SK-N-SH (cell line): ENCODE results near the gene BPIFB3. TPM values are rescaled to one million over a fixed set of nuclear protein-coding genes. Genes with fewer than 3 reads are reported as not detected.

Experiments used
- CTCF ChIA-PET: fragments of 300-600, 350-600 bp; formaldehyde crosslinking; extraction: SDS; loops from one replicate; lab custom pipeline; 2021; lab: Yijun Ruan, JAX
- POLR2A ChIA-PET: fragments of 350-600 bp; sonication (Branson Sonifier 250); formaldehyde crosslinking; extraction: SDS; loops from one replicate; lab custom pipeline; 2020; ENCODE audit warnings: antibody characterized with exemption, inconsistent platforms; lab: Yijun Ruan, JAX
- DNase-seq: peaks from one replicate; pipeline ENCODE4 v3.0.0; 2012
- H2AFZ ChIP-seq: fragments of 200-600 bp; sonication (generic); 2 replicates; pipeline ENCODE4 v1.8.1; 2016; ENCODE audit warnings: antibody characterized with exemption, mild to moderate bottlenecking, low read depth
- H3F3A ChIP-seq: fragments of 200-600 bp; sonication (generic); replicated peaks from 2 replicates; pipeline ENCODE3; 2016; ENCODE audit warnings: antibody characterized with exemption, mild to moderate bottlenecking; ENCODE audit not compliant: insufficient read depth
- H3K27ac ChIP-seq, 2 experiments: fragments of 200-500 bp in 1 of 2; fragments of 200-600 bp in 1 of 2; sonication (Bioruptor generic) in 1 of 2; sonication (generic), shearing (Covaris generic) in 1 of 2; 2 replicates each; pipeline versions ENCODE4 v1.5.1 to v1.6.1; 2014 to 2016; ENCODE audit warnings: low read depth in 2 of 2, inconsistent platforms in 1 of 2, low read length in 1 of 2, mild to moderate bottlenecking in 1 of 2, mixed read lengths in 1 of 2
- H3K27me3 ChIP-seq: fragments of 200-600 bp; sonication (generic), shearing (Covaris generic); 2 replicates; pipeline ENCODE4 v1.6.1; 2016; ENCODE audit warnings: mixed run types; ENCODE audit not compliant: insufficient read depth
- H3K36me3 ChIP-seq, 2 experiments: fragments of 200-500 bp in 1 of 2; fragments of 200-600 bp in 1 of 2; sonication (Bioruptor generic) in 1 of 2; sonication (generic) in 1 of 2; replicated peaks in 1 of 2; 2 replicates each; pipeline versions ENCODE3 to v1.5.1; 2014 to 2016; ENCODE audit warnings: low read length in 1 of 2, mild to moderate bottlenecking in 1 of 2; ENCODE audit not compliant: insufficient read depth in 2 of 2, control insufficient read depth in 1 of 2
- H3K4me1 ChIP-seq, 2 experiments: fragments of 200-500 bp in 1 of 2; fragments of 200-600 bp in 1 of 2; sonication (Bioruptor generic) in 1 of 2; sonication (generic), shearing (Covaris generic) in 1 of 2; 2 replicates each; pipeline versions ENCODE4 v1.5.1 to v1.6.1; 2014 to 2016; ENCODE audit warnings: low read depth in 1 of 2, low read length in 1 of 2, mixed run types in 1 of 2; ENCODE audit not compliant: insufficient read depth in 2 of 2, control insufficient read depth in 1 of 2
- H3K4me2 ChIP-seq: fragments of 200-600 bp; sonication (generic), shearing (Covaris generic); 2 replicates; pipeline ENCODE4 v1.6.1; 2017; ENCODE audit warnings: mixed run types
- H3K4me3 ChIP-seq, 2 experiments: fragments of 200-500 bp in 1 of 2; fragments of 200-600 bp in 1 of 2; sonication (Bioruptor generic) in 1 of 2; sonication (generic), shearing (Covaris generic) in 1 of 2; 2 replicates each; pipeline versions ENCODE4 v1.5.1 to v1.8.1; 2014 to 2016; ENCODE audit warnings: low read depth in 2 of 2, inconsistent platforms in 1 of 2, low read length in 1 of 2, mild to moderate bottlenecking in 1 of 2, mixed read lengths in 1 of 2, moderate library complexity in 1 of 2
- H3K79me2 ChIP-seq: fragments of 200-600 bp; sonication (generic); 2 replicates; pipeline ENCODE4 v1.8.1; 2017; ENCODE audit warnings: mild to moderate bottlenecking; ENCODE audit not compliant: insufficient read depth
- H3K9ac ChIP-seq: fragments of 200-600 bp; sonication (generic); 2 replicates; pipeline ENCODE4 v1.6.1; 2017; ENCODE audit warnings: mixed run types
- H3K9me2 ChIP-seq: fragments of 200-600 bp; sonication (generic); 2 replicates; pipeline ENCODE4 v1.6.1; 2017; ENCODE audit warnings: mixed run types
- H3K9me3 ChIP-seq: fragments of 200-600 bp; sonication (generic); 2 replicates; pipeline ENCODE4 v1.6.1; 2017; ENCODE audit warnings: mixed run types, mild to moderate bottlenecking, moderate library complexity
- H4K20me1 ChIP-seq: fragments of 200-600 bp; sonication (generic); 2 replicates; pipeline ENCODE4 v1.6.1; 2017; ENCODE audit warnings: mild to moderate bottlenecking, mixed run types; ENCODE audit not compliant: insufficient read depth
- CHD2 ChIP-seq: fragments of 150-350 bp; IDR thresholded peaks from 2 replicates; pipeline ENCODE4 v1.6.1; 2018; ENCODE audit warnings: low read length; ENCODE audit not compliant: partially characterized antibody
- ELF1 ChIP-seq: IDR thresholded peaks from 2 replicates; pipeline ENCODE4 v1.4.0; 2012
- FOSL2 ChIP-seq: IDR thresholded peaks from 2 replicates; pipeline ENCODE4 v1.4.0; 2012; ENCODE audit warnings: low read depth, mild to moderate bottlenecking, moderate library complexity, borderline replicate concordance
- FOXJ3 ChIP-seq: sonication (generic); formaldehyde crosslinking; IDR thresholded peaks from 2 replicates; pipeline ENCODE4 v1.5.1; 2020; ENCODE audit warnings: mild to moderate bottlenecking, missing genetic modification reagents
- GABPA ChIP-seq: IDR thresholded peaks from 2 replicates; pipeline ENCODE4 v1.4.0; 2012; ENCODE audit warnings: low read depth, mild to moderate bottlenecking
- GATA2 ChIP-seq: sonication (generic); formaldehyde crosslinking; IDR thresholded peaks from 2 replicates; pipeline ENCODE4 v1.5.0; 2020; ENCODE audit warnings: mild to moderate bottlenecking, missing genetic modification reagents
- IRF3 ChIP-seq: fragments of 150-350 bp; IDR thresholded peaks from 2 replicates; pipeline ENCODE4 v1.6.1; 2016; ENCODE audit warnings: mild to moderate bottlenecking, low read depth, low read length
- JUND ChIP-seq: IDR thresholded peaks from 2 replicates; pipeline ENCODE4 v1.4.0; 2012
- MEF2A ChIP-seq: IDR thresholded peaks from 2 replicates; pipeline ENCODE4 v1.4.0; 2012; ENCODE audit warnings: low read depth, borderline replicate concordance
- NRF1 ChIP-seq: IDR thresholded peaks from 2 replicates; pipeline ENCODE4 v1.6.1; 2012; ENCODE audit warnings: low read depth, mild to moderate bottlenecking, low read length
- RFX5 ChIP-seq: IDR thresholded peaks from 2 replicates; pipeline ENCODE4 v1.6.1; 2012; ENCODE audit warnings: mild to moderate bottlenecking, improper control_type of control experiment, low read length
- RXRA ChIP-seq: IDR thresholded peaks from 2 replicates; pipeline ENCODE4 v1.4.0; 2012; ENCODE audit warnings: low read depth, mild to moderate bottlenecking, borderline replicate concordance
- SMC3 ChIP-seq: IDR thresholded peaks from 2 replicates; pipeline ENCODE4 v1.6.1; 2012; ENCODE audit warnings: low read depth, low read length, improper control_type of control experiment
- TAF1 ChIP-seq: IDR thresholded peaks from 2 replicates; pipeline ENCODE4 v1.6.1; 2012; ENCODE audit warnings: low read depth, mild to moderate bottlenecking, low read length, moderate library complexity, borderline replicate concordance
- TCF12 ChIP-seq: IDR thresholded peaks from 2 replicates; pipeline ENCODE4 v1.4.0; 2012
- ZBTB33 ChIP-seq: IDR thresholded peaks from 2 replicates; pipeline ENCODE4 v1.4.0; 2012; ENCODE audit warnings: low read depth, borderline replicate concordance
- WGBS: methylation state at CpG from one replicate; pipeline ENCODE4 v1.1.6; 2017; ENCODE audit warnings: low lambda C conversion rate; 5-methylcytosine and 5-hydroxymethylcytosine counted together
- polyA plus RNA-seq, 3 experiments: library from polyadenylated mRNA; depleted of rRNA; stranded (reverse); fragments of >200 nt; gene quantifications; 2 replicates each; pipeline ENCODE4 v1.2.3, GENCODE V29; 2012

Gene BPIFB3
- polyA plus RNA-seq, 1 of the 3 experiments (the other 2 are of a cell fraction) = not detected

GRCh38 chr20:33034115-33034514 is 19.6 kb upstream of the BPIFB3 start:
- H3K4me3 ChIP-seq = no peak overlapping the region
- H4K20me1 ChIP-seq = no peaks in the 10 kb centered on the region
- no peaks in the 10 kb centered on the region for H3F3A ChIP-seq
- no peak overlapping the region for H3K4me2 ChIP-seq
- ChIA-PET POLR2A (no interaction called here), CTCF (no interaction called here)
- H3K27me3 ChIP-seq = peaks cover 6% of the 10 kb centered on the region; the same call in 1 of the 2 replicates
- no peak overlapping the region for H2AFZ ChIP-seq
- H3K79me2 ChIP-seq = no peaks in the 10 kb centered on the region
- H3K9ac ChIP-seq = no peak overlapping the region
- no peak for DNase-seq
- H3K36me3 ChIP-seq = no peaks in the 10 kb centered on the region
- 17% methylated on average over 5 of the region's 5 CpGs for WGBS
- H3K27ac ChIP-seq = no peak overlapping the region
- no peaks in the 10 kb centered on the region for H3K9me2 ChIP-seq
- H3K9me3 ChIP-seq = no peaks in the 10 kb centered on the region
- no peaks in the 10 kb centered on the region for H3K4me1 ChIP-seq
- TF ChIP-seq RXRA (no peak), ELF1 (no peak), CHD2 (no peak), TCF12 (no peak), ZBTB33 (no peak), NRF1 (no peak), RFX5 (no peak), TAF1 (no peak), GATA2 (CRISPR knock-in tag) (no peak)
- TF ChIP-seq, all 33 proteins: peak for 0

GRCh38 chr20:33034901-33035492 is 18.7 kb upstream of the BPIFB3 start:
- no peak overlapping the region for H3K4me2 ChIP-seq
- POLR2A ChIA-PET = no interaction called here
- H3K9me3 ChIP-seq = no peaks in the 10 kb centered on the region
- 2% methylated on average over 6 of the region's 6 CpGs for WGBS
- TF ChIP-seq SMC3 (no peak), FOSL2 (no peak), MEF2A (no peak), FOXJ3 (CRISPR knock-in tag) (no peak), RFX5 (no peak), TAF1 (no peak), IRF3 (no peak), JUND (no peak), GABPA (no peak)
- CTCF ChIA-PET = interaction anchor here (1.2 kb wide), 1 partner anchor 16 kb away, joined by 3 read pairs; no protein-coding TSS in a partner anchor
- H3K9ac ChIP-seq = no peak overlapping the region
- no peaks in the 10 kb centered on the region for H3K79me2 ChIP-seq
- DNase-seq = no peak
- H3K36me3 ChIP-seq = no peaks in the 10 kb centered on the region
- H3K4me3 ChIP-seq = no peak overlapping the region
- H3K27ac ChIP-seq = no peak overlapping the region
- H3K4me1 ChIP-seq = no peaks in the 10 kb centered on the region
- no peaks in the 10 kb centered on the region for H4K20me1 ChIP-seq
- H3K27me3 ChIP-seq = peaks cover 5% of the 10 kb centered on the region; the same call in 1 of the 2 replicates
- H2AFZ ChIP-seq = no peak overlapping the region
- H3K9me2 ChIP-seq = no peaks in the 10 kb centered on the region
- no peaks in the 10 kb centered on the region for H3F3A ChIP-seq
